SK-N-SH (cell line): ENCODE results near the gene MEIS2. TPM values are rescaled to one million over a fixed set of nuclear protein-coding genes. Genes with fewer than 3 reads are reported as not detected.

Source experiments
- CTCF ChIA-PET: fragments of 300-600, 350-600 bp; formaldehyde crosslinking; extraction: SDS; loops from one replicate; lab custom pipeline; 2021; lab: Yijun Ruan, JAX
- POLR2A ChIA-PET: fragments of 350-600 bp; sonication (Branson Sonifier 250); formaldehyde crosslinking; extraction: SDS; loops from one replicate; lab custom pipeline; 2020; ENCODE audit warnings: antibody characterized with exemption, inconsistent platforms; lab: Yijun Ruan, JAX
- DNase-seq: peaks from one replicate; pipeline ENCODE4 v3.0.0; 2012
- H2AFZ ChIP-seq: fragments of 200-600 bp; sonication (generic); 2 replicates; pipeline ENCODE4 v1.8.1; 2016; ENCODE audit warnings: antibody characterized with exemption, mild to moderate bottlenecking, low read depth
- H3F3A ChIP-seq: fragments of 200-600 bp; sonication (generic); replicated peaks from 2 replicates; pipeline ENCODE3; 2016; ENCODE audit warnings: antibody characterized with exemption, mild to moderate bottlenecking; ENCODE audit not compliant: insufficient read depth
- H3K27ac ChIP-seq, 2 experiments: fragments of 200-500 bp in 1 of 2; fragments of 200-600 bp in 1 of 2; sonication (Bioruptor generic) in 1 of 2; sonication (generic), shearing (Covaris generic) in 1 of 2; 2 replicates each; pipeline versions ENCODE4 v1.5.1 to v1.6.1; 2014 to 2016; ENCODE audit warnings: low read depth in 2 of 2, inconsistent platforms in 1 of 2, low read length in 1 of 2, mild to moderate bottlenecking in 1 of 2, mixed read lengths in 1 of 2
- H3K27me3 ChIP-seq: fragments of 200-600 bp; sonication (generic), shearing (Covaris generic); 2 replicates; pipeline ENCODE4 v1.6.1; 2016; ENCODE audit warnings: mixed run types; ENCODE audit not compliant: insufficient read depth
- H3K36me3 ChIP-seq, 2 experiments: fragments of 200-500 bp in 1 of 2; fragments of 200-600 bp in 1 of 2; sonication (Bioruptor generic) in 1 of 2; sonication (generic) in 1 of 2; replicated peaks in 1 of 2; 2 replicates each; pipeline versions ENCODE3 to v1.5.1; 2014 to 2016; ENCODE audit warnings: low read length in 1 of 2, mild to moderate bottlenecking in 1 of 2; ENCODE audit not compliant: insufficient read depth in 2 of 2, control insufficient read depth in 1 of 2
- H3K4me1 ChIP-seq, 2 experiments: fragments of 200-500 bp in 1 of 2; fragments of 200-600 bp in 1 of 2; sonication (Bioruptor generic) in 1 of 2; sonication (generic), shearing (Covaris generic) in 1 of 2; 2 replicates each; pipeline versions ENCODE4 v1.5.1 to v1.6.1; 2014 to 2016; ENCODE audit warnings: low read depth in 1 of 2, low read length in 1 of 2, mixed run types in 1 of 2; ENCODE audit not compliant: insufficient read depth in 2 of 2, control insufficient read depth in 1 of 2
- H3K4me2 ChIP-seq: fragments of 200-600 bp; sonication (generic), shearing (Covaris generic); 2 replicates; pipeline ENCODE4 v1.6.1; 2017; ENCODE audit warnings: mixed run types
- H3K4me3 ChIP-seq, 2 experiments: fragments of 200-500 bp in 1 of 2; fragments of 200-600 bp in 1 of 2; sonication (Bioruptor generic) in 1 of 2; sonication (generic), shearing (Covaris generic) in 1 of 2; 2 replicates each; pipeline versions ENCODE4 v1.5.1 to v1.8.1; 2014 to 2016; ENCODE audit warnings: low read depth in 2 of 2, inconsistent platforms in 1 of 2, low read length in 1 of 2, mild to moderate bottlenecking in 1 of 2, mixed read lengths in 1 of 2, moderate library complexity in 1 of 2
- H3K79me2 ChIP-seq: fragments of 200-600 bp; sonication (generic); 2 replicates; pipeline ENCODE4 v1.8.1; 2017; ENCODE audit warnings: mild to moderate bottlenecking; ENCODE audit not compliant: insufficient read depth
- H3K9ac ChIP-seq: fragments of 200-600 bp; sonication (generic); 2 replicates; pipeline ENCODE4 v1.6.1; 2017; ENCODE audit warnings: mixed run types
- H3K9me2 ChIP-seq: fragments of 200-600 bp; sonication (generic); 2 replicates; pipeline ENCODE4 v1.6.1; 2017; ENCODE audit warnings: mixed run types
- H3K9me3 ChIP-seq: fragments of 200-600 bp; sonication (generic); 2 replicates; pipeline ENCODE4 v1.6.1; 2017; ENCODE audit warnings: mixed run types, mild to moderate bottlenecking, moderate library complexity
- H4K20me1 ChIP-seq: fragments of 200-600 bp; sonication (generic); 2 replicates; pipeline ENCODE4 v1.6.1; 2017; ENCODE audit warnings: mild to moderate bottlenecking, mixed run types; ENCODE audit not compliant: insufficient read depth
- ELF1 ChIP-seq: IDR thresholded peaks from 2 replicates; pipeline ENCODE4 v1.4.0; 2012
- EZH2phosphoT487 ChIP-seq: fragments of 200-600 bp; sonication (generic); IDR thresholded peaks from 2 replicates; pipeline ENCODE4 v1.6.1; 2017; ENCODE audit warnings: low read depth, mixed run types, mild to moderate bottlenecking, antibody characterized with exemption, moderate library complexity, borderline replicate concordance
- FOSL2 ChIP-seq: IDR thresholded peaks from 2 replicates; pipeline ENCODE4 v1.4.0; 2012; ENCODE audit warnings: low read depth, mild to moderate bottlenecking, moderate library complexity, borderline replicate concordance
- FOXM1 ChIP-seq: IDR thresholded peaks from 2 replicates; pipeline ENCODE4 v1.4.0; 2012; ENCODE audit warnings: low read depth, mild to moderate bottlenecking
- GABPA ChIP-seq: IDR thresholded peaks from 2 replicates; pipeline ENCODE4 v1.4.0; 2012; ENCODE audit warnings: low read depth, mild to moderate bottlenecking
- MEF2A ChIP-seq: IDR thresholded peaks from 2 replicates; pipeline ENCODE4 v1.4.0; 2012; ENCODE audit warnings: low read depth, borderline replicate concordance
- POLR2AphosphoS5 ChIP-seq: IDR thresholded peaks from 2 replicates; pipeline ENCODE4 v1.6.1; 2012; ENCODE audit warnings: low read depth, low read length
- RCOR1 ChIP-seq: fragments of 150-350 bp; IDR thresholded peaks from 2 replicates; pipeline ENCODE4 v1.6.1; 2017; ENCODE audit warnings: antibody characterized with exemption, low read length
- SIN3A ChIP-seq: IDR thresholded peaks from 2 replicates; pipeline ENCODE4 v1.6.1; 2012; ENCODE audit warnings: low read depth, mild to moderate bottlenecking, low read length, moderate library complexity, borderline replicate concordance
- SMC3 ChIP-seq: IDR thresholded peaks from 2 replicates; pipeline ENCODE4 v1.6.1; 2012; ENCODE audit warnings: low read depth, low read length, improper control_type of control experiment
- TAF1 ChIP-seq: IDR thresholded peaks from 2 replicates; pipeline ENCODE4 v1.6.1; 2012; ENCODE audit warnings: low read depth, mild to moderate bottlenecking, low read length, moderate library complexity, borderline replicate concordance
- TEAD4 ChIP-seq: IDR thresholded peaks from 2 replicates; pipeline ENCODE4 v1.4.0; 2012; ENCODE audit warnings: mild to moderate bottlenecking, borderline replicate concordance; ENCODE audit not compliant: insufficient read depth
- YY1 ChIP-seq: IDR thresholded peaks from 2 replicates; pipeline ENCODE4 v1.4.0; 2012; ENCODE audit warnings: low read depth, mild to moderate bottlenecking
- WGBS: methylation state at CpG from one replicate; pipeline ENCODE4 v1.1.6; 2017; ENCODE audit warnings: low lambda C conversion rate; 5-methylcytosine and 5-hydroxymethylcytosine counted together
- polyA plus RNA-seq, 3 experiments: library from polyadenylated mRNA; depleted of rRNA; stranded (reverse); fragments of >200 nt; gene quantifications; 2 replicates each; pipeline ENCODE4 v1.2.3, GENCODE V29; 2012
- TF ChIP-seq, protein P1 (sequence below): IDR thresholded peaks from 2 replicates; pipeline ENCODE4; 2012
- TF ChIP-seq, protein P2 (sequence below): IDR thresholded peaks from 2 replicates; pipeline ENCODE4 v1.4.0; 2012; ENCODE audit warnings: low read depth
- TF ChIP-seq, protein P3 (sequence below): IDR thresholded peaks from 2 replicates; pipeline ENCODE4 v1.4.0; 2012; ENCODE audit warnings: low read depth, borderline replicate concordance

Gene MEIS2
- polyA plus RNA-seq, 1 of the 3 experiments (the other 2 are of a cell fraction), result 146 TPM

DNA sequence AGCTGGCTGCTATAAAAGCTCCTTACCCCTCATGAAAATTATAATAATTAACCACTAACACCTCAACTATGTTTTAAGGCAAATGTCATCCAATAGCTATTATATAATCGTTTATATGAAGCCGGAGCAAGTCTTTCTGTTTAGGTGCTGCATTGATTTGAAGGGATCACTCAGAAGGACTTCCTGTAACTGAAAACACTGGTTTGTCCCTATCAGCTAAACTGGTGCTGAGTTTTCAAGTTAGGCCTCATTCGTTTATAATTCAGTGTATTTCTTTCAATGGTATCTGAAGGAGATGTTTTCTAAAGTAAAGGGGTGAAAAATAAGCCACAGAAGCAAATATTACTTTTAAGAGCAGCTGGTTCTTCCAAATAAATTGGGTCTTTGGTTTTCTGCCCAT, 14.2 kb downstream of the MEIS2 start:
- Histone ChIP-seq H4K20me1 (peaks cover 44% of the 10 kb centered on the region; the same call in 1 of the 2 replicates), H3K4me3 (peak overlapping the region; percentile 22 to 28; a peak in 1 of 4 replicates), H3K4me2 (peak overlapping the region; percentile 36), H3F3A (peaks cover 5% of the 10 kb centered on the region), H3K9me2 (no peaks in the 10 kb centered on the region), H3K79me2 (peaks cover 100% of the 10 kb centered on the region), H2AFZ (no peak overlapping the region), H3K9ac (no peak overlapping the region), H3K27ac (peak overlapping the region; percentile 55 to 83), H3K4me1 (peaks cover 23 to 61% of the 10 kb centered on the region in 2 experiments; a peak in 3 of 4 replicates), H3K9me3 (no peaks in the 10 kb centered on the region), H3K36me3 (peaks cover 87 to 100% of the 10 kb centered on the region in 2 experiments), H3K27me3 (no peaks in the 10 kb centered on the region)
- TF ChIP-seq ELF1 (no peak), RCOR1 (no peak), FOXM1 (no peak), TEAD4 (no peak), EZH2phosphoT487 (no peak), FOSL2 (no peak), POLR2AphosphoS5 (no peak), SMC3 (no peak), YY1 (no peak), SIN3A (no peak), TAF1 (no peak), GABPA (no peak), MEF2A (no peak)
- TF ChIP-seq, protein P1, sequence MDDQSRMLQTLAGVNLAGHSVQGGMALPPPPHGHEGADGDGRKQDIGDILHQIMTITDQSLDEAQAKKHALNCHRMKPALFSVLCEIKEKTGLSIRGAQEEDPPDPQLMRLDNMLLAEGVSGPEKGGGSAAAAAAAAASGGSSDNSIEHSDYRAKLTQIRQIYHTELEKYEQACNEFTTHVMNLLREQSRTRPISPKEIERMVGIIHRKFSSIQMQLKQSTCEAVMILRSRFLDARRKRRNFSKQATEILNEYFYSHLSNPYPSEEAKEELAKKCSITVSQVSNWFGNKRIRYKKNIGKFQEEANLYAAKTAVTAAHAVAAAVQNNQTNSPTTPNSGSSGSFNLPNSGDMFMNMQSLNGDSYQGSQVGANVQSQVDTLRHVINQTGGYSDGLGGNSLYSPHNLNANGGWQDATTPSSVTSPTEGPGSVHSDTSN, result no peak
- TF ChIP-seq, protein P2, sequence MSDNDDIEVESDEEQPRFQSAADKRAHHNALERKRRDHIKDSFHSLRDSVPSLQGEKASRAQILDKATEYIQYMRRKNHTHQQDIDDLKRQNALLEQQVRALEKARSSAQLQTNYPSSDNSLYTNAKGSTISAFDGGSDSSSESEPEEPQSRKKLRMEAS, result no peak
- TF ChIP-seq, protein P3, sequence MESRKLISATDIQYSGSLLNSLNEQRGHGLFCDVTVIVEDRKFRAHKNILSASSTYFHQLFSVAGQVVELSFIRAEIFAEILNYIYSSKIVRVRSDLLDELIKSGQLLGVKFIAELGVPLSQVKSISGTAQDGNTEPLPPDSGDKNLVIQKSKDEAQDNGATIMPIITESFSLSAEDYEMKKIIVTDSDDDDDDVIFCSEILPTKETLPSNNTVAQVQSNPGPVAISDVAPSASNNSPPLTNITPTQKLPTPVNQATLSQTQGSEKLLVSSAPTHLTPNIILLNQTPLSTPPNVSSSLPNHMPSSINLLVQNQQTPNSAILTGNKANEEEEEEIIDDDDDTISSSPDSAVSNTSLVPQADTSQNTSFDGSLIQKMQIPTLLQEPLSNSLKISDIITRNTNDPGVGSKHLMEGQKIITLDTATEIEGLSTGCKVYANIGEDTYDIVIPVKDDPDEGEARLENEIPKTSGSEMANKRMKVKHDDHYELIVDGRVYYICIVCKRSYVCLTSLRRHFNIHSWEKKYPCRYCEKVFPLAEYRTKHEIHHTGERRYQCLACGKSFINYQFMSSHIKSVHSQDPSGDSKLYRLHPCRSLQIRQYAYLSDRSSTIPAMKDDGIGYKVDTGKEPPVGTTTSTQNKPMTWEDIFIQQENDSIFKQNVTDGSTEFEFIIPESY, result no peak
- ChIA-PET POLR2A (interaction anchor here (0.6 to 2.9 kb wide), 4 partner anchors 8 to 453 kb away, joined by 3 to 16 read pairs (median 4); no protein-coding TSS in a partner anchor), CTCF (interaction anchor here (0.9 to 1.3 kb wide), 5 partner anchors 9 to 584 kb away, joined by 3 to 7 read pairs (median 4); no protein-coding TSS in a partner anchor)
- no peak for DNase-seq
- 11% methylated on average over 3 of the region's 3 CpGs for WGBS
